NCI-H1436 (cell line): ENCODE results near the gene FSD1L.

Source experiments
- DNase-seq: peaks from one replicate; lab custom pipeline; 2025; lab: John Stamatoyannopoulos, UW

The FSD1L gene

GRCh38 chr9:105436783-105437182 lies 11.1 kb upstream of the FSD1L start:
- DNase-seq = no peak

GRCh38 chr9:105437704-105438103 lies 10.1 kb upstream of the FSD1L start:
- DNase-seq = no peak

GRCh38 chr9:105438141-105438806 lies 9.6 kb upstream of the FSD1L start:
- DNase-seq = peak; percentile 18

DNA sequence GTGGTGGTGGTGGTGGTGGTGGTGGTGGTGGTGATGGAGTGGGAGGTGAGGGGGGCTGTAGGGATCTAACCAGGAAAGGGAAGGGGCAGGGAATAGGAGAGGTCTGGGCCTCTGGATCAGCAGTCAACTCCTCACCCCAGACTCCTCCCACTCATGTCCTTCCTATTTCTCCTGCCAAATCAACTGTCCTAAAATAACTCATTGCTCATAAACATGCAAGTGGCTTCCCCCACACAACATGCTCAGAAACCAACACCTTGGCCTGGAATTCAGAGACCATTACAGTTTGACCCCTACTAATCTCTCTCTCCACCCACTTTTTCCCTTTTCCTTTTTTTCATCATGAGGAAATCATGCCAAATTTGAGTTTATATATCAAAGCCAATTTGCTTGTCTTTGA lies 8.4 kb upstream of the FSD1L start:
- no peak for DNase-seq

DNA sequence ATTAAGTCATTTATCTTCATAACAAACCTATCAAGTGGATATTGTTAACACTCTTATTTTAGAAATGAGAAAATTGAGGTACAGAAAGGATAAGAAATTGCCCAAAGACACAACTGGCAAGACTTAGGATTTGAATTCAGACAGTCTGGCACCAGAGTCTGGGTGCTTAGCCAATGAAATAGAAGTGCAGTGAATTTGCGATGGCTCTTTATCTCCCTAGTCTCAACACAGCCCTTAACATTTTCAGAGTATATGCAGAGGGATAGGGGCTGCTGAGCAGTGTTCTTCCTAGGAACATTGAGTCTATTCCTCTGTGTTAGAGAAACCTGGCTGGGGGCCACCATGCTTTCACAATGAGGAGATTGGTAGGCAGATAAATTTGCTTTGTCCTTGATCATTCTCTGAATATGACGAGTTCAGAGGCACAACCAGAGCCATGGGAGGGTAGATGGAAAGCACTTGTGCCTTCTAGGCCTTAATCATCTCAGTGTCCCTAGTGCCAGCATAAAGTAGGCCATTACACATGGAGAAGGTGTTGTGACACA lies 6.1 kb upstream of the FSD1L start:
- no peak for DNase-seq

- no peak for DNase-seq
Observed at GRCh38 chr9:105443121-105443520, 4.7 kb upstream of the FSD1L start.

- no peak for DNase-seq
Observed at GRCh38 chr9:105444130-105444529, 3.7 kb upstream of the FSD1L start.

- DNase-seq = no peak
Observed at GRCh38 chr9:105445203-105445881, 2.5 kb upstream of the FSD1L start.

- DNase-seq = no peak
Observed at GRCh38 chr9:105447386-105447813, 434 bp upstream of the FSD1L start.

DNA sequence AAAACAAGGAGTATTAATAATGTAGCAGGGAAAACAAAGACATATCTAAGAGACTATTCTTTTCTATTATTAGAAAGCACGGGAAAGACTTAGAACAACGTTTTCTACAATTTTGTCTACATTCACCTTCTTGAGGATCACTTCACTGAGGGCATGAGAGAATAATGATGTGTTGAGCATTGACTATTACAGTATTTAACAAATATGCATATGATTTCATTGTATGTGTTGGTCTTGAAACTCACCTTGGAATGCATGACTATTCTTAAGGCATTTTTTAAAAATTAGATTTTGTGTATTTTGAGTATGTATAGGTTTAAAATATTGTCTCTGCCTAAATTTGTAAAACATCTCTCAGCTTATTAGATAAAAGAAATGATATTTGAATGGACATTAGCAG lies 1.2 kb downstream of the FSD1L start:
- no peak for DNase-seq

GRCh38 chr9:105452185-105452584 lies 4.4 kb downstream of the FSD1L start:
- no peak for DNase-seq

- no peak for DNase-seq
Observed at GRCh38 chr9:105455836-105456475, 8.1 kb downstream of the FSD1L start.

DNA sequence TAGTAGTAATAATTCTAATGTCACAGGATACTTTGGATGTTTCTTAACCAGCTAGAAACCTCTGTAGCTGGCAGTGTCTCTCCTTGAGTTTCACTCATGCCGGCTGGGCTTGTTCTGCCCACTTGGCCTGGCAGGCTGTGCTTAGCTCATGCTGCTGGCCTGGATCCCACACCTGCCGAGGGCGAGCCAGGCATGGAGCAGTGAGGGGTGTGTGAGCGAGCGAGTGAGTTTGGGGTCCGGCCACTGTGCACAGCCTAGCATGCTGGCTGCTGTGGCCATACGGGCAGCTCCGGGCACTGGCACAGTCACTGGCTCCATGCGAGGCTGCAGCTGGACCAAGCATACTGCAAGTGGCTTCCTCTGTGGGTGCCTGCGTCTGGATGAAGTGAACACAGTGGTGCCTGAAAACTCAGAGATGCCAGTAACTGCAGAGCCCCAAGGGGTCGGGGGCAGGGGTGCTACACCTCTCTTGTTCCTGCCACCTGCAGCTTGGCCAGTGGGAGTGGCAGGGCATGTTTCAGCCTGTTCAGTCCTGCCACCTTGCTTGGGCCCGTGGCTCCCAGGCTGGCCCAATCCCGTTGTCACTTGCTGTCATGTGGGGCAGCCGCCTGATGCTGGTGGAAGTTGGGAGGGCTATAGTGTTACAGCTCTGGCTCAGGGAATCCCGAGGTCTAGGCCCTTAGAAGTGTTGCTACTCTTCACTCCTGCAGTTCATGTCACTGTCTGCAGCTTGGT lies 9.9 kb downstream of the FSD1L start:
- no peak for DNase-seq

DNA sequence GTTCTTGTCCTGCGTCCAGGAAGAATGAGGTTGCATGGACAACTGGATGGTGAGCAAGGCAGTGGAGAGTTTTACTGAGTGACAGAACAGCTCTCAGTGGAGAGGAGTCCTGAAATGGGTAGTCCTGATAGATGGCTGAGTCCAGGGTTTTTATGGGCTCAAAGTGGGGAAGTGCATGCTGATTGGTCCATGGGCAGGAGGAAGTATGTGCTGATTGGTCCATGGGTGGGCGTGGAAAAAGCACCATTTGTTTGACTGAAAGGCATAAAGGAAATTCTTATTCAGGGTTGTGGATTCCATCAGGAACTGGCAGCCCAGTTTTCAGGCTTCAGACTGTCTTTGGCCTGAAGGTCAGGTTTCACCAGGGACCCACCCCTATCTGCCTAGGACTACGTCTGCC lies 10.6 kb downstream of the FSD1L start:
- no peak for DNase-seq

DNA sequence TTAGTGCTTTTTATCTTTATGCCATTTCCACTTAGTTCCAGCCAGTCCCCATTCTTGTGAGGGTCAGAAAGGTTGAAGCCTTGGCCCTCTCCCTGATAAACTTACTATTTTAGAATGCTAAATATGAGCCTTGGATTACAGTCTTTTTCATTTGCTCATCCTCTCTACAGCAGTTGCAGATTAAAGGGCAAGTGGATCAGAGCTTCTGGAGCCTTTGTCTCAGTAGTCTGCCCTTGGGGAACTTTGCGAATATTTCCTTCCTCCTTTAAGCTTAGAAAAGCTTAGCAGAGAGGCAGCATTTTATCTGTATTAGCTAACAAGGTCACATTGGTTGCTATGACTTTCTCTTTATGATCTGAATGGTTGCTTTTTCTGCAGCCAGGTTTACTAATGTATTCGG lies 11.5 kb downstream of the FSD1L start:
- no peak for DNase-seq

GRCh38 chr9:105466898-105467455 lies 19.1 kb downstream of the FSD1L start:
- DNase-seq = no peak

DNA sequence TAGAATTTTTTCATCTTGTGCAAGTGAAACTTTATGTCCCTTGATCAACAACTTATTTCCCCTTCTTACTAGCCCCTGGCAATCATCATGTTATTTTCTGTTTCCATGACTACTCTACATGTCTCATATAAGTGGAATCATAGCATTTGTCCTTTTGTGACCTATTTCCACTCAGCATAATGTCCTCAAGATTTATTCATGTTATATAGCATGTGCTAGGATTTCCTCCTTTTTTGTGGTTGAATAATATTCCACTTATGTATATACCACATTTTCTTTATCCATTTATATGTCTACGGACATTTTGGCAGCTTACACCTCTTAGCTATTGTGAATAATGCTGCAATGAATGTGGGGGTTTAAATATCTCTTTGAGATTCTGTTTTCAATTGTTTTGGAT lies 21.0 kb downstream of the FSD1L start:
- no peak for DNase-seq

- DNase-seq = no peak
Observed at GRCh38 chr9:105473221-105473620, 25.4 kb downstream of the FSD1L start.

GRCh38 chr9:105475302-105475701 lies 27.5 kb downstream of the FSD1L start:
- no peak for DNase-seq

DNA sequence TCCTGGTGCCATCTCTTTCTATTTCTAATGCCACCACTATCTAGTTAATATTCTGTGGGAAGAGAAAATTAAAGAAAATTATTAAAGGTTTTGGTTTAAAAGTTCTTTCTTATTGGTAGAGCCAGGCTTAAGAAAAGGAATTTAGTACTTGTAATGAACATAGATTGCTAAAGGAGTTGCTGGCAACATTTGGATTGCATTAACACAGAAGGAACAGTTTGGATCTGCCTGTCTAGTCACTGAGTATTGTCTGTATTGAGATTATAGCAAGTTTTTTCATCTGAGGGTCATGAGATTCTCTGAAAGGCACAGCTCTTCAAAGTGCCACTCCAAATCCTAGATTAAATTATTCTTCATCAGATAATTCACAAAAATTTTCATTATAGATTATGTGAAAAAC lies 32.0 kb downstream of the FSD1L start:
- no peak for DNase-seq

GRCh38 chr9:105483618-105484017 lies 35.8 kb downstream of the FSD1L start:
- no peak for DNase-seq

DNA sequence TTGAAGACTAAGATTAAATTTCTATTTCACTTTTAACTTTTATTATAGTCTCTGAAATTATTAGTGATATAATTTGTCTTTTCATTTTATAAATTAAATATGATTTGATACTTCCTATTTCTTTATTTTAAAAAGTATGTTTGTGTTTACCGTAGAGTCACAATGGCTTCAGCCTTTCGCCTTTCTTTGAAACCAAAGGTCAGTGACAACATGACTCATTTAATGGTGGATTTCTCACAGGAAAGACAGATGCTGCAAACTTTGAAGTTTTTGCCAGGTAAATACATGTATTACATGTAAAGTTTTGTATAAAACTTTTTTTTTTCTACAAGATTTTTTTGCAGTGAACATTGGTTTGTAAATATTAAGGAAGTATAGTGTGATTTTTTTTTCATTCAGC lies 36.4 kb downstream of the FSD1L start:
- DNase-seq = no peak
